Measurements from ENCODE around the gene SAPCD2. TPM values are rescaled to one million over a fixed set of nuclear protein-coding genes. Genes with fewer than 3 reads are reported as not detected.
A peak's percentile ranks its signal among the peaks of the same experiment; 100 is the strongest.

Gene SAPCD2
- total and polyA plus RNA-seq, 10 donors, result 0.76 to 6.5 (median 2.4) TPM

GRCh38 chr9:137031904-137032640 is 38.3 kb downstream of the SAPCD2 start, which contains the start of gene FUT7:
FUT7 (minus strand) TSS chr9:137032088; CDS start chr9:137031991, 97 bp downstream.
- Histone ChIP-seq H3K36me3 (peaks cover 0 to 4% (median 0%) of the 10 kb centered on the region in 6 donors), H3K4me3 (peak within 1 kb of the TSS in 6 of 8 donors; percentile 19 to 86 (median 64)), H3K27me3 (replicated peaks in 1 of 7) (no peaks in the 10 kb centered on the region), H3K9me3 (no peaks in the 10 kb centered on the region), H3K4me1 (peaks cover 58 to 89% (median 80%) of the 10 kb centered on the region in 6 donors), H3K27ac (peak within 1 kb of the TSS; percentile 55 to 94 (median 84))
- DNase-seq, result peak; percentile 92
- 22 to 31% (median 25%) methylated on average over 12 to 16 of the region's 16 CpGs for WGBS, 5 donors
- TF ChIP-seq POLR2AphosphoS5 (IDR thresholded peaks at IDR 0.05) (peak; percentile 5 to 73 (median 22)), CTCF (IDR thresholded peaks at IDR 0.05 in 8 of 11, conservative IDR thresholded peaks at IDR 0.05 in 3 of 11) (peak in 3 of 11 experiments; percentile 13 to 30 (median 27)), POLR2A (IDR thresholded peaks at IDR 0.05) (no peak)
- intact Hi-C loops (cut with DNase I; ENCODE audit: low total_unique reads), result loop anchor here (10.0 kb wide), 1 partner anchor 87 kb away; the partner anchor contains the start of genes C8G and FBXW5

- peak; percentile 95 for DNase-seq
- Histone ChIP-seq H3K4me3 (peak overlapping the region in 6 of 8 donors; percentile 19 to 86 (median 64)), H3K4me1 (peaks cover 61 to 94% (median 91%) of the 10 kb centered on the region in 6 donors), H3K27ac (peak overlapping the region; percentile 55 to 94 (median 84)), H3K36me3 (no peaks in the 10 kb centered on the region), H3K27me3 (replicated peaks in 1 of 7) (no peaks in the 10 kb centered on the region), H3K9me3 (no peaks in the 10 kb centered on the region)
- WGBS, 5 donors, result 50 to 62% (median 54%) methylated on average over 33 to 65 of the region's 65 CpGs
- TF ChIP-seq POLR2A (IDR thresholded peaks at IDR 0.05) (no peak), CTCF (IDR thresholded peaks at IDR 0.05 in 8 of 11, conservative IDR thresholded peaks at IDR 0.05 in 3 of 11) (peak in 1 of 11 experiments; percentile 6), POLR2AphosphoS5 (IDR thresholded peaks at IDR 0.05) (peak; percentile 66 to 83 (median 76))
- intact Hi-C loops (cut with DNase I; ENCODE audit: low total_unique reads), result loop anchor here (10.0 kb wide), 1 partner anchor 86 kb away; the partner anchor contains the start of genes C8G and FBXW5
These were observed 39.5 kb downstream of the SAPCD2 start for GRCh38 chr9:137030538-137031527.

- Histone ChIP-seq H3K4me3 (peak overlapping the region in 6 of 8 donors; percentile 28 to 86 (median 64)), H3K27me3 (replicated peaks in 1 of 7) (no peaks in the 10 kb centered on the region), H3K36me3 (no peaks in the 10 kb centered on the region), H3K4me1 (peaks cover 56 to 94% (median 90%) of the 10 kb centered on the region in 6 donors), H3K9me3 (no peaks in the 10 kb centered on the region), H3K27ac (peak overlapping the region; percentile 15 to 94 (median 84))
- peak; percentile 86 for DNase-seq
- intact Hi-C loops (cut with DNase I; ENCODE audit: low total_unique reads), result loop anchor here (10.0 kb wide), 1 partner anchor 85 kb away; the partner anchor contains the start of genes C8G and FBXW5
- TF ChIP-seq POLR2AphosphoS5 (IDR thresholded peaks at IDR 0.05), result no peak
- TF ChIP-seq CTCF (IDR thresholded peaks at IDR 0.05 in 8 of 11, conservative IDR thresholded peaks at IDR 0.05 in 3 of 11), result no peak
- TF ChIP-seq POLR2A (IDR thresholded peaks at IDR 0.05), result no peak
- 18 to 60% (median 42%) methylated on average over 4 to 15 of the region's 15 CpGs for WGBS, 5 donors
These were observed 40.4 kb downstream of the SAPCD2 start for GRCh38 chr9:137030006-137030405.

Measured in spleen (tissue), 11 donors.